HG03520 (cell line): Measurements from ENCODE around the gene TUBAL3.

Source experiments
- ATAC-seq: cut with Tn5 transposase; IDR thresholded peaks from one replicate; pipeline ENCODE4 v1.9.1; 2021; ENCODE audit warnings: mild to moderate bottlenecking, moderate library complexity; ENCODE audit not compliant: unreplicated experiment

The TUBAL3 gene

DNA sequence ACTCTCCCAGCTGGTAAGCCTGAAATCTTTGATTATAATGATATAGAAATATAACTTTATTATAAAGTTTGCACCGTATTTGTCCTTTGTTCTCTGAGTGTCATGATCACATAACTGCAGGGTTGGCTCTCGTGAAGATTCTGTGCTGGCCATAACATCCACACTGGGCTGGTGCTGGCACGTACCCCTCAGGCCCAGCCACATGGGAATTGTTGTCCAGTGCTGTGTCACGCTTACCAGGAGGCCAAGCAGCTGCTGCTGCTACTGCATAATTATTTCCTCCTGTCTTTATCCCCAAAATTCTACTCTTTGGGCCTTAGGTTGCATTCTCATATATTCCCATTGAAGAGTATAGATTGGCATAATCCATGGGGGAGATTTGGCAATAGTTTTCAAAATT, 60.6 kb downstream of the TUBAL3 start:
- ATAC-seq: no peak

- no peak for ATAC-seq
These were observed 61.1 kb downstream of the TUBAL3 start for GRCh38 chr10:5343561-5343960.
